ENCODE measurements around the gene VEPH1.

DNA sequence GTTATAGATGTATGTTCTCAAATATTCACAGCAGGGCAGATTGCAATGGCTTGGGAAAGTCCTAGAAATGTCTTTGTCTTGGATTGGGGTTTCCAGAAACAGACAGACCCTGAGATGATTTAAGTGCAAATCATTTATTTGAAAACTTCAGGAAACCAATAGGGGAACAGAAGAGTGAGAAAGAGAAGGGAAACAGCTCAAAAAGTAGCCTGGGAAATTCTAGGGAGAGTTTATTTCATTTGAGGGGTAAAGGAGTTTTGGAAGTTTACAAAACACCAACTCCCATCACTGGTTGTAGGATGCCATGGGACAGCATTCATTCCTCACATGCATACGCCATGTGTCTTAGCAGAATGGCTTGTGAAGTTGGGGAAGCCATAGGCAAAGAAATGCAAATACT, 98.8 kb downstream of the VEPH1 start:
- TF ChIP-seq, protein P1, sequence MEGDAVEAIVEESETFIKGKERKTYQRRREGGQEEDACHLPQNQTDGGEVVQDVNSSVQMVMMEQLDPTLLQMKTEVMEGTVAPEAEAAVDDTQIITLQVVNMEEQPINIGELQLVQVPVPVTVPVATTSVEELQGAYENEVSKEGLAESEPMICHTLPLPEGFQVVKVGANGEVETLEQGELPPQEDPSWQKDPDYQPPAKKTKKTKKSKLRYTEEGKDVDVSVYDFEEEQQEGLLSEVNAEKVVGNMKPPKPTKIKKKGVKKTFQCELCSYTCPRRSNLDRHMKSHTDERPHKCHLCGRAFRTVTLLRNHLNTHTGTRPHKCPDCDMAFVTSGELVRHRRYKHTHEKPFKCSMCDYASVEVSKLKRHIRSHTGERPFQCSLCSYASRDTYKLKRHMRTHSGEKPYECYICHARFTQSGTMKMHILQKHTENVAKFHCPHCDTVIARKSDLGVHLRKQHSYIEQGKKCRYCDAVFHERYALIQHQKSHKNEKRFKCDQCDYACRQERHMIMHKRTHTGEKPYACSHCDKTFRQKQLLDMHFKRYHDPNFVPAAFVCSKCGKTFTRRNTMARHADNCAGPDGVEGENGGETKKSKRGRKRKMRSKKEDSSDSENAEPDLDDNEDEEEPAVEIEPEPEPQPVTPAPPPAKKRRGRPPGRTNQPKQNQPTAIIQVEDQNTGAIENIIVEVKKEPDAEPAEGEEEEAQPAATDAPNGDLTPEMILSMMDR (IDR thresholded peaks at IDR 0.05; ENCODE audit: low read depth, low read length) = no peak
- TF ChIP-seq EZH2phosphoT487 (IDR thresholded peaks at IDR 0.05; ENCODE audit: low read depth) = no peak
